ENCODE results near the gene OXSR1.
"Not testable (repeated sequence)": the region's sequence is repeated elsewhere in the genome, so short reads cannot be mapped to it uniquely, and the experiment has no call there.

Gene OXSR1

DNA sequence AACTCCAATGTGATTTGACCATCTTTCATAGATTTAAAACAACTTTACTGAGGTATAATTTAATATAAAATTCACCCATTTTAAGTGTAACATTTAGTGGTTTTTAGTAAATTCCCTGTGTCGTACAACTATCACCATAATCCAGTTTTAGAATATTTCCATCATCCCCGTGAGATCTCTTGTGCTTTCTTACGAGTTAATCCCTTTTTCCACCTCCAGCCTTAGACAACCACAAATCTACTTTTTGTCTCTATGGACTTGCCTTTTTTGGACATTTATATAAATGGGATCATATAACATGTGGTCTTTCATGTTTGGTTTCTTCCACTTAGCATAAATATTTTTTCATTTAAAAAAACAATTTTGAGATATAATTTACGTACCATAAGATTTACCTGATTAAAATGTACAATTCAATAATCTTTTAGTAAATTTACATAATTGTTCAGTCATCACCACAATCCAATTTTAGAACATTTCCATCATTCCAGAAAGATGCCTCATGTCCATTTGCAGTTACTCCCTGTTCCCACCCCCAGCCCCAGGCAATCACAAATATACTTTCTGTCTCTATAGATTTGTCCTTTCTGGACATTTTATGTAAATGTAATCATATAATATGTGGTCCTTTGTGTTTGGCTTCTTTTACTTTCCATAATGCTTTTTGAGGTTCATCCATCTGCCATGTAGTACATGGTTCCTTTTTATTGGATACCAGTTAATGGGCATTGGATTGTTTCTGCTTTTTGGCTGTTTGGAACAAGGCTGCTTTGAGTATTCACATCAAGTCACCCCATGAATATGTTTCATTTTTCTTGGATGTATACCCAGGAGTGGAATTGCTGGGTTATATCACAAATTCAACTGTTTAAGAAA is 3.1 kb downstream of the OXSR1 start:
- no peak for DNase-seq (ENCODE audit: low read depth)

DNA sequence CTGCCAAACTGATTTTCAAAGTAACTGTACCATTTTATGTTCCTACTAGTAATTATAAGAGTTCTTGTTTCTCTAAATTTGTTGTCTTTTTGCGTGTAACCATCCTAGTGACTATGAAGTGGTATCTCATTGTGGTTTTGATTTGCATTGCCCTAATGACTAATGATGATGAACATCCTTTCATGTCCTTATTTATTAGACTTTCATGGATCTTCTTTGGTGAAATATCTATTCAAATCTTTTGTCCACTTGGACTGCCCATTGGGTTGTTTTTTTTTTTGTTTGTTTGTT is 3.6 kb downstream of the OXSR1 start:
- no peak for DNase-seq (ENCODE audit: low read depth)

DNA sequence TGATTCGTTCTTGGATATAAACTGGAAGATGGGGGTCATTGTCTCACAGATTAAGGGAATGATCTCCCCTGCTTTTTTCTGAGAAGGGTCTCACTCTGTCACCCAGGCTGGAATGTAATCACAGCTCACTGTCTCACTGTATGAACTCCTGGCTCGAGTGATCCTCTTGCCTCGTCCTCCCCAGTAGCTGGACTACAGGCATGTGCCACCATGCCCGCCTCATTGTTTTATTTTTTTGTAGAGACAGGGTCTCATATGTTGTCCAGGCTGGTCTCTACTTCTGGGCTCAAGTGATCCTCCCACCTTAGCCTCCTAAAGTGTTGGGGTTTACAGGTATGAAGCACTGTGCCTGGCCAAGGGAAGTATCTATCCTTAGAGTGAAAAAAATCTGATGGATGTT is 5.4 kb downstream of the OXSR1 start:
- no peak for DNase-seq (ENCODE audit: low read depth)

DNA sequence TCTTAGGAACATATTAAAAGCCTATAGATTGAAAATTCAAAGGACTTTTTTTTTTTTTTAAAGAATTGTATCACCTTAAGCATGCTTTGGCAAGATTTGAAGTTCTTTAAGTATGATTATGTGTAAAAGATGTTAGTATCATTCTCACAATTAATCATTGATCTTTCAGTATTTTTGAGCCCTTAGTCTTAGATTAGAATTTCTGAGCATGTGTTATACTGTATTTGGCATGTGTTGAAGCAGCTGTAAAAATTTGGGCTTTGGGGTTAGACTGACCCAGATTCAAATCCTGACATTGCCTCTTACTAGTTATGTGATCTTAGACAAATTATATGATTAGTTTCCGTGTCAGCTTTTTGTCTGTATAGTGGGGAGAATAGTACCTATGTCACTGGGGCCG is 6.3 kb downstream of the OXSR1 start:
- DNase-seq (ENCODE audit: low read depth) = no peak

DNA sequence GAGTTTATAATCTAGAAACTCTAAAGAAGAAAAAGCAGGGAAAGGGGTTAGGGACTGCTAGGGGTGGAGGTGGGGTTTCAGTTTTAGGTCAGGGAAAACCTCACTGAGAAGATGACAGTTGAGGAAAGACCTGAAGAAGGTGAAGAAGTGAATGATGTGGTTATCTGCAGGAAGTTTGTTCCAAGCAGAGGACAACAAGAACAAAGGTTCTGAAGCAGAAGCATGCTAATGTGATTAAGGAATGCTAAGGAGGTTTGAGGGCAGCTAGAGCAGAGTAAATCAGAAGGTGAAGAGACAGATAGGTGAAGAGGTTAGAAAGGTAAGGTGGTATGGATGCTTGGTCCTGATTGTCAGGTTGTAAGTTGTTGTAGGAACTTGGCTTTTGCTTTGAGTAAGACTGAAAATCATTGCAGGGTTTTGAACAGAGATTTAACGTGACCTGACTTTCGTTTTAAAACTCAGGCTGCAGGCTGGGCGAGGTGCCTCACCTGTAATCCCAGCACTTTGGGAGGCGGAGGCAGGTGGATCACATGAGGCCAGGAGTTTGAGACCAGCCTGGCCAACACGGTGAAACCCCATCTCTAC is 8.6 kb downstream of the OXSR1 start:
- DNase-seq (ENCODE audit: low read depth) = no peak

DNA sequence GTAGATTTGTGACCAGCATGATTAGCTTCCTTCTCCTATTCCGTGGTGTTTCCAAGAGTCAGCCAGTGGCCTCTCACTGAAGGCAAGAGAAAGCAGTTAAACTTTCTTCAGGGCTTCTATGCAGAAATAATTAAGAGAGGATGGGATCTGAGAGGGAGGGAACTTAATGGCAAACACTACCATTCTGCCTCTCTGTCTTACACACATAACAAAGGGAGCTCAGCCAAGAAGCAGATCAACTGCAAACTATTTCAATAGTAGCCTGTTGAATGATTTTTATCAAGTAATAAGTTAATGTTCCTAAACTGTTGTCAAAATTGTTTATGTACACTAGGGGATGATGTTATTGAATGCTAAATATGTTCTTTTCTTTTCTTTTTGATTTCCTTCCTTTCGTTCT is 11.8 kb downstream of the OXSR1 start:
- no peak for DNase-seq (ENCODE audit: low read depth)

DNA sequence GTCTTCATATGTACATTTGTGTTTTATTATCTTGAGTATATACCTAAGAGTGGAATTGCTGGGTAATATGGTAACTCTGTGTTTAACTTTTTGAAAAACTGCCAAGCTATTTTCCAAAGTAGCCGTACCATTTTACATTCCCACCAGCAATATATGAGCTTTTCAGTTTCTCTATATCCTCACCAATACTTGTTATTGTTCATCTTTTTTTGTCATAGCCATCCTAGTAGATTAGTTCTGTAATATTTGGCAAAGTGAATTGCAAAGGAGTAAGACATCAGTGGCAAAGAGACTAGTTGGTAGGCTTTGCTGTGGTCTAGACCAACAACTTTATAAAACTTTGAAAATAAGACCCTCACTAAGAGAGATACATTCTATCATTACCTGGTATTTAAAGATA is 21.4 kb downstream of the OXSR1 start:
- DNase-seq (ENCODE audit: low read depth) = no peak

DNA sequence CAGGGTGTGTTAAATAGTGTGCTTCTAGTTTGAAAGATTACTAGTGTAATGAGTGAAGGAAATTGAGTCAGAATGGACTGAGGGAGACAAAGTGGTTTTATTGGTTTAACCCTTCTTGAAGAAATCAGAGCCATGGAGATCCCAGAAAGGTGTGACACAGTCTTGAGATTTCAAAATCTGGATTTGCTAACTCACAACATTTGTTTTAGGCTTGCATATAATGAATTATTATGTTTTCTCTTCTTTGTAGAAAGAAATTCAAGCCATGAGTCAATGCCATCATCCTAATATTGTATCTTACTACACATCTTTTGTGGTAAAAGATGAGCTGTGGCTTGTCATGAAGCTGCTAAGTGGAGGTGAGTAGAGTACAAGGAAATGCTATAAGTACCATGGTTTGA is 25.1 kb downstream of the OXSR1 start:
- DNase-seq (ENCODE audit: low read depth) = no peak

DNA sequence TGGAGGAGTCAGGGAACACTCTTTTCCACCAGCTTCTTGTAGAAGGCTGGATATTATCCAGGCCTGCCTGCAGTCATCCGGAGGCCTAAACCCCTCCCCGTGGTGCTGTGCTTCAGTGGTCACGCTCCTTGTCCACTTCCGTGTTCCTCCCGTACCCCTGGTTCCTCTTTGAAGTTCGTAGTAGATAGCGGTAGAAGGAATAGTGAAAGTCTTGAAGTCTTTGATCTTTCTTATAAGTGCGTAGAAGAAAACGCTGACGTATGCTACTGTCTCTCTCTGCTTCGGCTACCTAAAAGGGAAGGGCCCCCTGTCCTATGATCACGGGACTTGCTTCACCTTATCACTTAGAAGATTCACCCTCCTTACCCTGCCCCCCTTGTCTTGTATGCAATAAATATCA is 37.6 kb downstream of the OXSR1 start:
- not testable (repeated sequence) for DNase-seq (ENCODE audit: low read depth)

DNA sequence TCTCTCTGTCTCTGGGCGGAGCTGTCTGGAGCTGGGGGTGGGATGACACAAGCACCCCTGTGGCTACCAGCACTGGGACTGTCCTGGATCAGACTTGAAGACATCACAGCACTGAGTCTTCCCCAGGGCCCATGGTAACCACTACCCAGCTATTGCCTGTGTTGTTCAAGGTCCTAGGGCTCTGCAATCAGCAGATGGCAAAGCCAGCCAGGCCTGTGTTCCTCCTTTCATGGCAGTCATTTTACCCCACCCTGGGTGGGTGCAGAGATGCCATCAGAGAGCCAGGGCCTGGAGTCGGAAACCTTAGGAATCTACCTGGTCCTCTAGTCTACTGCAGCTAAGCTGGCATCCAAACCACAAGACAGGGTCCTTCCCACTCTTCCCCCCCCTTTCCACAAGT is 38.4 kb downstream of the OXSR1 start:
- DNase-seq (ENCODE audit: low read depth) = no peak

DNA sequence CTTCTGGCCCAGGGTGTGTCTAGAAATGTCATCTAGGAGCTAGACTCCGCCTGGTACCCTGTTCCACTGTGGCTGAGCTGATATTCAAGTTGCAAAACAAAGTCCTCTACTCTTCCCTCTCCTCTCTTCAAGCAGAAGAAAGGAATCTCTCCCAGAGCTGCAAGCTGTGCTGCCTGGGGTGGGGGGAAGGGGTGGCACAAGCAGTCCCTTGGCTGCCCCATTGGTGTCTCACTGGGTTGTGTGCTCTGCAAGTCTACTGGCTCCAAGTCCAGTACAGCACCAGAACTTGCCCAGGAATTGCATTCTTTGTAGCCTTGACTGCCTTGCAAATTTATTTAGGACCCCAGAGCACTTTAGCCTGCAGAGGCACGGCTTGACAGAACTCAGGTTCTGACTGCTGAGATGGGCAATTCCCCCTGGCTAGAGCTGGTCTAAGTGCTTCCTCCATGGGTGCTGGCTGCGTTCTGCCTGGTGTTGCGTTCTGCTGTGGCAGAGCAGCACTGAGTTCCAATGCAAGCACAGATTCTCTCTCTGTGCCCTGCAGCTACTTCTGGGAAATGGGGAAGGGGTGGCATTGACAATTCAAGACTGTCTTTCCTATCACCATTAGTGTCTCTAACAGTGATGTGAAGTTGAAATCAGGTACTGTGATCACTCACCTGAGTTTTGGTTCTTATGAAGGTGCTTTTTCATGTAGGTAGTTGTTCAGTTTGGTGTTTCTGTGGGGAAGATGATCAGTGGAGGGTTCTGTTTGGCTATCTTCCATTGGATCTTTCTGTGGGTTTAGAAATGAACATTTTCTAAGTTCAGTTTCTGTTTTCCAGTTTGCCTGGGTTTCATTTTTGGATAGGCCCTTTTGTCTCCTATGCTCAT is 39.5 kb downstream of the OXSR1 start:
- no peak for DNase-seq (ENCODE audit: low read depth)

DNA sequence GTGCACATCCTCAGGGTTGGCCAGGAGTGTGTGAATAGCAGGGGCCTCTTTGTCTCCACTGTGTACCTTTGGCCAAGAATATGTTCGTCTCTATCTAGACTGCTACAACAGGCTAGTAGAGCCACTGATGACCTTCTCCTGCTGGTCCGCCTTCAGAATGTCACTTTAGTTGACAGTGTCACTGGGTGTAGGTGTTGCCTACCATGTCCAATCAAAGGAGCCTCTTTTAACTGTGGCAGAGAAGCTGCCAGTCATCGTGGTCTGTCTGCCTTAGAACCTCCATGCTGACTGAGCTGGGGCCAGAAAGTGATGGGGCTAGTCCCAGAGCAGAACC is 40.1 kb downstream of the OXSR1 start:
- no peak for DNase-seq (ENCODE audit: low read depth)

DNA sequence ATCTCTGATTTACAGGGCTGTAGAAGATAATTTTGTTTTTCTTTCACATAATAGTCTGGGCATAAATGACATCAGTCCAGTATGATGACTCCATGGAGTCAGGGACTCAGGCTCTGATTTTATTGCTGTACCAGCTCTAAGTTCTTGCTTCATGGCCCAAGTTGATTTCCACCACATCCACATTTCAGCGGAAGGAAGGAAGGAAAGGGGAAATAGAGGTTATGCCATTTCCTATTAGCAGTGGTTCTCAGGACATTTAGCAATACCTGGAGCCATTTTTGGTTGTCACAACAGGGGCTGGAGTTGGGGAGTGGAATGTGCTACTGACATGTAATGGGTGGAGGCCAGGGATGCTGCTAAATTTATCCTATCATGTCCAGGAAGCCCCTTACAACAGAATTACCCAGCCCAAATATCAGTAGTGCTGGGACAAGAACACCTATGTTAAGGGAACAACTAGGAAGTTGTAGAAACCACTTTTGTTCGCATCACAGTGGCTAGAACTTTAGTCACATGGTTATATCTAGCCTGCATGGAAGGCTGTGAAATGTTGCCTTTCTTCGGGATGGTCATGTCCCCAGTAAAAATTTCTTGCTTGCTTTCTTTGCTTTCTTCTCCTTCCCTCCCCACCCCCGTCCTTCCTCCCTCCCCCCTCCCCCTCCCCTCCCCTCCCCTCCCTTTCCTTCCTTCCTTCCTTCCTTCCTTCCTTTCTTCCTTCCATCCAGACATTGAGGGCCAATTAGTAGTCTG is 42.1 kb downstream of the OXSR1 start:
- no peak for DNase-seq (ENCODE audit: low read depth)

DNA sequence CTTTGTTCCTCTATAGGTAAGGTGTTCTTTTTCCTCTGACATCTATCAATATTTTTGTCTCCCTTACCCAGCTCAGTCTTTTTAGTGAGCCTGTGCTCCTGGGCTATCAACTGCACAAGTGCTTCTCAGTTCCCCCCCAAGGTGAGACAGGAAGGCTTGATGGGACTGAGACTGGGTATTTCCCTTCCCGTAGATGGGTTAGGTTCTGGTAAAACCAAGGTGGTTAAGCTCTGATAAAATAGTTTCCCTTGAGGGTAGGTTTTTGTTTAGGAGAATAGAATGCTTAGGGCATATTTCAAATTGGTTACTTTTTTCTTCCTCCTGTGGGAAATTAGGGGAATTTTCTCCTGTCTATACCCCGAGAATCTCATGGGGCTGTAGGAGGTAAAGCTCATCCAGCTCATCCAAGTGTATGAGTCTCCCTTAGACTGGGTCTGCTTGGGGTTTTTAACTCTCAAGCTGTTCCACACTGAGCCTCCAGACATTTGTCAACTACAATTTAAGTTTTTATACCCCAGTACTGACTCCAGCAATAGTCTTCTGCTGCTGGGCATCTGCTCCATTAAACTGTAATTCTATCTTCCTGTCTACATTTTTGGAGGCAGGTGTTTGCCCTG is 44.9 kb downstream of the OXSR1 start:
- DNase-seq (ENCODE audit: low read depth) = no peak

DNA sequence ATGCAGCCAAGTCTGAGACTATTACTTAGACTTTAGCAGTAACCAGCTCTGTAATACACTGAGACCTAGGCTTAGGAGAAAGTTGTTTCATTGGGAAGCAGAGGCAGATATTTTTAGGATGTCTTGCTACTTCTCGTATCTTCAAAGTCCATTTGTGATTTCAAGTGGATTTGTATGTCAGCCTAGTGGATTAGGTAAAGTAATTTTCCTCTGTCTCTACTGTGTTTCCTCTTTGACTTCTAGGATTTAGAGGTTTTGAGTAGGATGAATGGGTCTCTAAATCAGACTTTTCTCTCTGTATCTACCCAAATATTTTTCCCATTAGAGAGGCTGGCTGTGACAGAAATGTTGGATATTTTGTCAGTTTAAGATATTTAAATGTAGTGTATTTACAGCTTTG is 46.8 kb downstream of the OXSR1 start:
- no peak for DNase-seq (ENCODE audit: low read depth)

DNA sequence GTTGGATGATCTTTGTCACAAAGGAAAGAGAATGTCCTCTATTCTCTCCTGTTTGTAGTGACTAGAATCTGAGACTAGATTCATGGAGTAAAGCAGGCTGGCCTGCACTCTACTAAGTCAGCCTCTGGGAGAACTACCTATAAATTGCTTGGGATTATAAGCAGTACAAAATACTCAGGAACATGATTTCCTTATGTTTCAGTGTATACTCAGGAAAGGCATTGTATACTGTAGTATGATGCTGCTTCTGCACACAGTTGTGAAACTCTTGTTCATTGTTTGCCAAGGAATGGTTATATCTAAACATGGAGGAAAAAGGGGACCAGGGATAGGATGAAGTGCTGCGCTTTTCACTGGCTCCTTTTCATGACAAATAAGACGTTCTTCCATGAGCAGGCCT is 49.2 kb downstream of the OXSR1 start:
- DNase-seq (ENCODE audit: low read depth) = no peak

DNA sequence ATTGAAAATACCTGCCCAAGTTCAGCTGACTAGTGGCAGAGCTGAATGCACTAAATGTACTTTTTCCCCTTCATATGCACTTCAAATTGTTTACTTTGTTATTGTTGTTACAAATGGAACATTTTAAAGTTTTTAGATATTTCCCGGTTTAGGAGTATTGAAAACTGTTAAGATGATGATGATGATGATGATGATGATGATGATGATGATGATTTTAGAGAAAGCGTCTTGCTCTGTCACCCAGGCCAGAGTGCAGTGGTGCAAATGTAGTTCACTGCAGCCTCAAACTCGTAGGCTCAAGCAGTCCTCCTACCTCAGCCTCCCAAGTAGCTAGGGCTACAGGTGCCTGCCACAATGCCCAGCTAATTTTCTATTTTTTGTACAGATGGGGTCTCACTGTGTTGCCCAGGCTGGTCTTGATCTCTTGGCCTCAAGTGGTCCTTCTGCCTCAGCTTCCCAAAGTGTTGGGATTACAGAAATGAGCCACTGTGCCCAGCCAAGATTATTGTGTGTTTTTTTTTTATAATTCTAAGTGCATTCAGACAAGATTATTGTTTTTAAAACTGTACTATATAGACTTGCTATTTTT is 54.4 kb downstream of the OXSR1 start:
- DNase-seq (ENCODE audit: low read depth) = no peak

DNA sequence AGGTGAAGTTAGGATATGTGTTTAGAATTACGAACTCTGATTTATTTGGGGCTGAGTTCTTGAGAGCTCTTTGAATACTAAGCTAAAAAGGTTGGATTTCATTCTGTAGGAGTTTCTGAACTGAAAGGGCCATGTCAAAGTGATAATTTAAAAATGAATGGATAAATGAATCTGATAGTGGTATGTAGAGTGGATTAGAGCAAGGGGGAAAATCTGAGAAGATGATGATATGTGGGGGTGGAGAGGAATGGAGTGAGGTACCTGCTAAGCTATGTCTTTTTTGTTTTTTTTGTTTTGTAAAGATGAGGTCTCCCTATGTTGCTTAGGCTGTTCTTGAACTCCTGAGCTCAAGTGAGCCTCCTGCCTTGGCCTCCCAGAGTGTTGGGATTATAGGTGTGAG is 55.7 kb downstream of the OXSR1 start:
- no peak for DNase-seq (ENCODE audit: low read depth)

DNA sequence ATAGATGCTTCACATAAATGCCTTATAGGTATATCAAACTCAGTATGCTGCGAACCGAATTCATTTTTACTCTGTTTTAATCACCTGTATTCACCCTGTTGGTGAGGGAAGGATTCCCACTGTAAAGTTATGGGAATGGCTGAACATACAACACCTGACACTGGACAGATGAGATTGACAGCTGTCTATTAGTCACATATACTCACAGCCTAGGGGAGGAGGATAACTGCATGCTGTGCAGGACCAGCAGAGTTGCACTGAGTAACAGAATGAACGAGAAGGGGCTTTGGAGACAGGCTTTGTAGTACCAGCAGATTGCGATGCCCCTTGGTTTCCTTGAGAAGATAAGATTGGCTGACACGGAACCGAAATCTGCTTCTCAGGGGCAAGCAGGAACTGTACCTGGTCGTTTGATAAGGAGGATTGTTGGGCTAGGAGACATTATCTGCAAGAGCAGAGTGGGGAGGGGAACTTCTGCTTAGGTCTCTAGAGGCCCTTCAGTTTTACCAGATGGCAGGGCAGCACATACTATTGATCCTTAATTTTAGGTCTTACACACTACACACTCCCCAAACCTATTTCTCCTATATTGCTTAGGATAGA is 56.8 kb downstream of the OXSR1 start:
- DNase-seq (ENCODE audit: low read depth) = no peak

DNA sequence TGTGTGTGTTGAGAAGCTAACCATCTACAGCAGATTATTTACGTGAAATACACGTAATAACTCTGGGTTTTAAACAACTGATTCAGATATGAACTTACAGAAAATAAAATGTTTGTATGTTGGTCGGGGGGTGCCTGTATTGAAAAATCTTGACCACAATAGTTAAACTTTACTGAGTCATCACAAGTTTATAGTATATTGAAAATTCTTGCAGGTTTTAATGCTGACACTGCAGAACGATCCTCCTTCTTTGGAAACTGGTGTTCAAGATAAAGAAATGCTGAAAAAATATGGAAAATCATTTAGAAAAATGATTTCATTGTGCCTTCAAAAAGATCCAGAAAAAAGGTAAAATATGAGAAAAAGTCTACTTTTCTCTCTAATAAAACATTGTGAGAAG is 59.0 kb downstream of the OXSR1 start:
- DNase-seq (ENCODE audit: low read depth) = no peak

DNA sequence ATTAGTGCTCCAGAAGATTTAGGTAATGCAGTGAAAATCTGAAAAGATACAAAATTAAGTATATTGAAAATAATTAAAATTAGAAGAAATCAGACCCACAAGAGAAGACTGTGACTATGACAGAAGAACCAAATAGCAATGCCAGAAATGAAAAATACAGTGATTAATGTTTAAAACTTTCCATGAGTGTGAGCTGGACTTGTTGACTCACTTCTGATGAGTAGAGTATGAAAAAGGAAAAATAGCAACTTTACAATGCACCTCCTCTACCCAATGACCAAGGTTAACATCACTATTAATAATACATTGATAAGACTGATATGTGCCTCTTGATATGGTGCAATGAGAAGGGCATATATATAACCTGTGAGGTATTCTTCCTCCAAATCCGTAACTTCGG is 60.9 kb downstream of the OXSR1 start:
- DNase-seq (ENCODE audit: low read depth) = no peak
